ENCODE measurements around the gene FAAP20.

DNA sequence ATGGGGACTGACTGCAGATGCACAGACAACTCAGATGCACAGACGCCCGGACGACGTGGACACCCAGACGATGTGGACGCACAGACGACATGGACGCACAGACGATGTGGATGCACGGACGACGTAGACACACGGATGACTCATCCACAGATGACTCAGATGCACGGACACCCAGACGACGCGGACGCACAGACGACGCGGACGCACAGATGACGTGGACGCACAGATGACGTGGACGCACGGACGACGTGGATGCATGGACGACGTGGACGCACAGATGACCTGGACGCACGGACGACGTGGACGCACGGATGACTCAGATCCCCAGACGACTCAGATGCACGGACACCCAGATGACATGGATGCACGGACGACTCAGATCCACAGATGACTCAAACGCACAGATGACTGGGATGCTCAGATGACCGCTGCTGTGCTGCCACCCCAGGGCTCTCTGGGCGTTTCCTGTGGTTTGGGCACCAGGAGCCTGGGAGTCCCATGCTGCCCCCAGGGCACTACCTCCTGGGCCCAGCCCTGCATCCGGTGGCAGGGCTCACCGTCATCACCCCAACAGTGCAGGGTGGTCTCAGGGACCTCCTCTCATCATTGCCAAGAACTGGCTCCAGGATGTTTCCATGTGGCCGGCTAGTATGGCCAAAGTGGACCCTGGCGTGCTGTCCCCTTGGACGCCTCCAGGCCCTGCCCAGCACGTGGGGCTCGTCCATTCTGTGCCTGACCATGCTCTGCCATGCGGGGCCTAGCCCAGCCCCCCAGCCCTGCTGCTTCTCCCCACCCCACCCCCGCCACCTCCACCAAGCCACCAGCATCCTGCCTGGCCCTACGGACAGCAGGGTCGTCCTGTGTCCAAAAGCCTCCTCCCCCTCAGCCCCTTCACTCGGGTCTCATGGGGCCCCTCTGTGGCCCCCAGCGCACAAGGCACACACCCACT lies 14.0 kb downstream of the FAAP20 start:
- no peak for TF ChIP-seq EZH2phosphoT487 (IDR thresholded peaks at IDR 0.05; ENCODE audit: borderline replicate concordance, low read length)
- TF ChIP-seq, protein P1, sequence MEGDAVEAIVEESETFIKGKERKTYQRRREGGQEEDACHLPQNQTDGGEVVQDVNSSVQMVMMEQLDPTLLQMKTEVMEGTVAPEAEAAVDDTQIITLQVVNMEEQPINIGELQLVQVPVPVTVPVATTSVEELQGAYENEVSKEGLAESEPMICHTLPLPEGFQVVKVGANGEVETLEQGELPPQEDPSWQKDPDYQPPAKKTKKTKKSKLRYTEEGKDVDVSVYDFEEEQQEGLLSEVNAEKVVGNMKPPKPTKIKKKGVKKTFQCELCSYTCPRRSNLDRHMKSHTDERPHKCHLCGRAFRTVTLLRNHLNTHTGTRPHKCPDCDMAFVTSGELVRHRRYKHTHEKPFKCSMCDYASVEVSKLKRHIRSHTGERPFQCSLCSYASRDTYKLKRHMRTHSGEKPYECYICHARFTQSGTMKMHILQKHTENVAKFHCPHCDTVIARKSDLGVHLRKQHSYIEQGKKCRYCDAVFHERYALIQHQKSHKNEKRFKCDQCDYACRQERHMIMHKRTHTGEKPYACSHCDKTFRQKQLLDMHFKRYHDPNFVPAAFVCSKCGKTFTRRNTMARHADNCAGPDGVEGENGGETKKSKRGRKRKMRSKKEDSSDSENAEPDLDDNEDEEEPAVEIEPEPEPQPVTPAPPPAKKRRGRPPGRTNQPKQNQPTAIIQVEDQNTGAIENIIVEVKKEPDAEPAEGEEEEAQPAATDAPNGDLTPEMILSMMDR (conservative IDR thresholded peaks at IDR 0.05; ENCODE audit: low read depth, low read length) = no peak

Measured in PC-3 (cell line).